ENCODE data around the gene NEURL1. TPM values are rescaled to one million over a fixed set of nuclear protein-coding genes. Genes with fewer than 3 reads are reported as not detected.

NEURL1 gene
- total and polyA plus RNA-seq, 2 experiments from 2014 or later: 2.3 to 4.6 TPM

DNA sequence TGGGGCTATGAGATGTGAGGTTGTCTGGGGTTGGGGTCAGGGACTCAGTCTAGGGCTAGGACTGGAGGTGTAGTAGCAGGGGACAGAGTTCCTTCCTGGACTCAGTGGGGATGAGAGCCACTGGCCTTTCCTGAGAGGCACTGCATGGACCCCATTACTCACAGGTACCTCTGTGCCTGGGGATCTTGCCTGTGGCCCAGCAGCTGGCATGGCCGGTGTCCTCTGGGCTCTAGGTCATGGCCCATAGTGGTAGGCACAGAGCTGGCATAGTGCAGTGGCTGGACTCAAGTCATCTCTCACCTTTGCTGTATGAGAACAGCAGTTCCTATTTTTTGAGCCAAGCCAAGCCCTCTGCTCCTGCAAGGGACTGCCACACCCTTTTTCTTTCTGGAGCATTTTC is 51.9 kb downstream of the NEURL1 start:
- Histone ChIP-seq H3K27ac (no peak overlapping the region), H3K79me2 (no peaks in the 10 kb centered on the region), H3K4me1 (ENCODE audit: insufficient read depth) (peaks cover 22% of the 10 kb centered on the region)

DNA sequence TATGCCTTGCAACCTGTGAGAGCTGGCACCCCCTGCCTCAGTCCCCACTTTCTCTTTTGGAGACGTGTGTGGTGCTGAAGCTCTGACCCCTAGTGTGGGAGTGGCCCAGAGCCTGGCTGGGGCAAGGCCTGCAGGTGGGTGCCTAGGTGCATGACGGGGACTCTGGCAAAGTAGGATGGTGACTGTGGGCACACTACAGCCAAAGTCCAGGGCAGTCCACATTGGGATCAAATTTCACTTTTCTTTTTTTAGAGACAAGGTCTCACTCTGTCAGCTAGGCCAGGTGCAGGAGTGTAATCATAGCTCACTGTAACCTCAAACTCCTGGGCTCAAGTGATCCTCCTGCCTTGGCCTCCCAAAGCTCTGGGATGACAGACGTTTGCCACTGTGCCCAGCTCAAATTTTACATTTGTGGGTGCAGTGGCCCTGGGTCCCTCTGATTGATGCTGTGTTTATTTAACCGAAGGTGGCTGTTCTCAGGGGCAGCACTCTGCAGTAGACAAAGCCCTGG is 52.3 kb downstream of the NEURL1 start:
- Histone ChIP-seq H3K27me3 (no peaks in the 10 kb centered on the region), H3K4me3 (no peak overlapping the region), H4K20me1 (ENCODE audit: insufficient read depth, poor library complexity, severe bottlenecking) (no peaks in the 10 kb centered on the region), H3K4me2 (no peak overlapping the region), H3K27ac (no peak overlapping the region), H3K36me3 (replicated peaks; ENCODE audit: insufficient read depth, low read depth) (no peaks in the 10 kb centered on the region), H3K9me3 (ENCODE audit: low read depth) (no peaks in the 10 kb centered on the region), H3K4me1 (ENCODE audit: insufficient read depth) (peaks cover 22% of the 10 kb centered on the region), H3K79me2 (no peaks in the 10 kb centered on the region), H3K9me2 (replicated peaks; ENCODE audit: insufficient read depth) (no peaks in the 10 kb centered on the region), H2AFZ (no peak overlapping the region)
- 88% methylated on average over 4 of the region's 4 CpGs for WGBS (ENCODE audit: low lambda C conversion rate, missing lambda C conversion rate)
- DNase-seq (ENCODE audit: low spot score): peak; percentile 4
- TF ChIP-seq, protein P1, sequence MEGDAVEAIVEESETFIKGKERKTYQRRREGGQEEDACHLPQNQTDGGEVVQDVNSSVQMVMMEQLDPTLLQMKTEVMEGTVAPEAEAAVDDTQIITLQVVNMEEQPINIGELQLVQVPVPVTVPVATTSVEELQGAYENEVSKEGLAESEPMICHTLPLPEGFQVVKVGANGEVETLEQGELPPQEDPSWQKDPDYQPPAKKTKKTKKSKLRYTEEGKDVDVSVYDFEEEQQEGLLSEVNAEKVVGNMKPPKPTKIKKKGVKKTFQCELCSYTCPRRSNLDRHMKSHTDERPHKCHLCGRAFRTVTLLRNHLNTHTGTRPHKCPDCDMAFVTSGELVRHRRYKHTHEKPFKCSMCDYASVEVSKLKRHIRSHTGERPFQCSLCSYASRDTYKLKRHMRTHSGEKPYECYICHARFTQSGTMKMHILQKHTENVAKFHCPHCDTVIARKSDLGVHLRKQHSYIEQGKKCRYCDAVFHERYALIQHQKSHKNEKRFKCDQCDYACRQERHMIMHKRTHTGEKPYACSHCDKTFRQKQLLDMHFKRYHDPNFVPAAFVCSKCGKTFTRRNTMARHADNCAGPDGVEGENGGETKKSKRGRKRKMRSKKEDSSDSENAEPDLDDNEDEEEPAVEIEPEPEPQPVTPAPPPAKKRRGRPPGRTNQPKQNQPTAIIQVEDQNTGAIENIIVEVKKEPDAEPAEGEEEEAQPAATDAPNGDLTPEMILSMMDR (IDR thresholded peaks at IDR 0.05; ENCODE audit: poor library complexity): no peak
- TF ChIP-seq EZH2phosphoT487 (IDR thresholded peaks at IDR 0.05; ENCODE audit: low read depth, severe bottlenecking, unreplicated experiment): no peak
- TF ChIP-seq EZH2 (IDR thresholded peaks at IDR 0.05; ENCODE audit: borderline replicate concordance): no peak

More for the DNA sequence above, 51.9 kb downstream of the NEURL1 start:
- no peak overlapping the region for H2AFZ ChIP-seq
- no peaks in the 10 kb centered on the region for H3K36me3 ChIP-seq (replicated peaks; ENCODE audit: insufficient read depth, low read depth)
- TF ChIP-seq, protein P1 (IDR thresholded peaks at IDR 0.05; ENCODE audit: poor library complexity): no peak
- TF ChIP-seq EZH2phosphoT487 (IDR thresholded peaks at IDR 0.05; ENCODE audit: low read depth, severe bottlenecking, unreplicated experiment) (no peak), EZH2 (IDR thresholded peaks at IDR 0.05; ENCODE audit: borderline replicate concordance) (no peak)
- peak; percentile 2 for DNase-seq (ENCODE audit: low spot score)
- H3K27me3 ChIP-seq: no peaks in the 10 kb centered on the region
- no peak overlapping the region for H3K4me3 ChIP-seq
- no peaks in the 10 kb centered on the region for H3K9me2 ChIP-seq (replicated peaks; ENCODE audit: insufficient read depth)
- H3K4me2 ChIP-seq: no peak overlapping the region
- 100% methylated on average over 1 of the region's 1 CpG for WGBS (ENCODE audit: low lambda C conversion rate, missing lambda C conversion rate)
- H3K9me3 ChIP-seq (ENCODE audit: low read depth): no peaks in the 10 kb centered on the region
- no peaks in the 10 kb centered on the region for H4K20me1 ChIP-seq (ENCODE audit: insufficient read depth, poor library complexity, severe bottlenecking)

DNA sequence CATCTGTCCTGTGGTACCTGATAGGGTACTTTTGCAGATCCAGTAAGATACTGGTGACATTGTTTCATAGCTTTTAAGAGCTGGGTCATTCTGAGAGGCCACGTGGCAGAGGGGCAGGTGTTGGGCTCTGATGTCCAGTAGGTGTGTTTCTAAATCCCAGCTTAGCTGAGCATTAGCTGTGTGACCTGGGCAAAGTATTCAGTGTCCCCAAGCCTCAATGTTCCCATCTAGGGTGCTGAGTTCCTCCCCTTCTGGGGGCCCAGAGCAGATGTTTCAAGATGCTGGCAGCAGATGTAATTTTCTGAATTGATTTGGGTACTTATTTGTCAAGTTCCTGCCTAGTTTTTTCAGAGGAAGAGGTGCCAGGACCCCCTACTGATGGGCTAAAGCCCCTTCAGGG is 52.9 kb downstream of the NEURL1 start:
- no peak for TF ChIP-seq EZH2phosphoT487 (IDR thresholded peaks at IDR 0.05; ENCODE audit: low read depth, severe bottlenecking, unreplicated experiment)
- Histone ChIP-seq H2AFZ (no peak overlapping the region), H3K79me2 (no peaks in the 10 kb centered on the region), H4K20me1 (ENCODE audit: insufficient read depth, poor library complexity, severe bottlenecking) (no peaks in the 10 kb centered on the region), H3K4me2 (no peak overlapping the region), H3K4me3 (no peak overlapping the region), H3K9me2 (replicated peaks; ENCODE audit: insufficient read depth) (no peaks in the 10 kb centered on the region), H3K4me1 (ENCODE audit: insufficient read depth) (peaks cover 22% of the 10 kb centered on the region), H3K9me3 (ENCODE audit: low read depth) (no peaks in the 10 kb centered on the region), H3K27ac (no peak overlapping the region), H3K36me3 (replicated peaks; ENCODE audit: insufficient read depth, low read depth) (no peaks in the 10 kb centered on the region), H3K27me3 (no peaks in the 10 kb centered on the region)
- DNase-seq (ENCODE audit: low spot score): no peak
- 76% methylated on average over 1 of the region's 1 CpG for WGBS (ENCODE audit: low lambda C conversion rate, missing lambda C conversion rate)

DNA sequence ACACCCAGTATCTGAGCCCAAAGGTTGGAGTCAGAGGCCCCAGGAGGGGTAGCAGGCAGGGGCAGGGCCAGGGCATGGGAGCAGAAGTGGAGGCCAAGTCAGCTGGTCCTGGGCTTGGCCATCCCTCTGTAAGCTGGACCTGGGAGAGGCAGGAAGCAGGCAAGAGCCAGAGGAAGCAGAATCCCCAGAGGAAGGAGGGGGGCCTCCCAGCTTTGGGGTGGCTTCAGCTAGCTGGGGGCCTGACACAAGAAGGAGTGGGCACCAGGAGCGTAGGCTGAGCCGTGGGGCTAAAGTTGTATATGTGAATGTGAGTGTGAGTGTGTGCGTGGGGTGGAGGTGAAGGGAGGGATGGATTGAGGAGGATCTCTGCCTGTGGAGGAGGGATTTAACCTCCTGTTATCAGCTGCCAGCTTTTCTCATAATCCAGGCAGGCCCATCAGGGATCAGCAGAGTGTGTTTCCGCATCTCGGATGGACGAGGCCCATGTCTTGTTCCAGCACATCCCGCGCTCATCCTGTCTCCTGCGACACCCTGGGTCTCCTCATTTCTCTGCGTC is 54.0 kb downstream of the NEURL1 start:
- 54% methylated on average over 10 of the region's 10 CpGs for WGBS (ENCODE audit: low lambda C conversion rate, missing lambda C conversion rate)
- Histone ChIP-seq H3K36me3 (replicated peaks; ENCODE audit: insufficient read depth, low read depth) (no peaks in the 10 kb centered on the region), H2AFZ (no peak overlapping the region), H4K20me1 (ENCODE audit: insufficient read depth, poor library complexity, severe bottlenecking) (no peaks in the 10 kb centered on the region), H3K79me2 (no peaks in the 10 kb centered on the region), H3K27me3 (no peaks in the 10 kb centered on the region), H3K9me2 (replicated peaks; ENCODE audit: insufficient read depth) (no peaks in the 10 kb centered on the region), H3K27ac (no peak overlapping the region), H3K4me3 (no peak overlapping the region), H3K4me1 (ENCODE audit: insufficient read depth) (peaks cover 22% of the 10 kb centered on the region), H3K4me2 (peak overlapping the region; percentile 12), H3K9me3 (ENCODE audit: low read depth) (no peaks in the 10 kb centered on the region)
- TF ChIP-seq EZH2 (IDR thresholded peaks at IDR 0.05; ENCODE audit: borderline replicate concordance) (no peak), EZH2phosphoT487 (IDR thresholded peaks at IDR 0.05; ENCODE audit: low read depth, severe bottlenecking, unreplicated experiment) (no peak)
- TF ChIP-seq, protein P1 (IDR thresholded peaks at IDR 0.05; ENCODE audit: poor library complexity): no peak
- DNase-seq (ENCODE audit: low spot score): peak; percentile 35

Data from hepatocyte (in vitro differentiated cells).